Right kidney (tissue), 1 donor: ENCODE measurements around the gene DCUN1D2.
"Not testable (repeated sequence)": the region's sequence is repeated elsewhere in the genome, so short reads cannot be mapped to it uniquely, and the experiment has no call there.

ENCODE experiments used
- DNase-seq: peaks from one replicate; pipeline ENCODE4 v3.0.0-alpha.2; 2016

DCUN1D2 gene

GRCh38 chr13:113445791-113446487 lies 44.6 kb downstream of the DCUN1D2 start:
- no peak for DNase-seq

GRCh38 chr13:113443991-113444390 lies 46.5 kb downstream of the DCUN1D2 start:
- no peak for DNase-seq

- DNase-seq, result no peak
Observed at GRCh38 chr13:113442985-113443362, 47.5 kb downstream of the DCUN1D2 start.

- DNase-seq, result no peak
Observed at GRCh38 chr13:113442354-113442984, 48.0 kb downstream of the DCUN1D2 start.

GRCh38 chr13:113441661-113442060 lies 48.9 kb downstream of the DCUN1D2 start:
- DNase-seq, result no peak

- DNase-seq, result no peak
Observed at GRCh38 chr13:113437408-113438010, 53.0 kb downstream of the DCUN1D2 start.

GRCh38 chr13:113436866-113437265 lies 53.6 kb downstream of the DCUN1D2 start:
- DNase-seq, result not testable (repeated sequence)

- not testable (repeated sequence) for DNase-seq
Observed at GRCh38 chr13:113435907-113436306, 54.6 kb downstream of the DCUN1D2 start.

- no peak for DNase-seq
Observed at GRCh38 chr13:113433391-113433916, 57.1 kb downstream of the DCUN1D2 start.

GRCh38 chr13:113432506-113433270 lies 57.8 kb downstream of the DCUN1D2 start:
- DNase-seq, result no peak

- no peak for DNase-seq
Observed at GRCh38 chr13:113431171-113431570, 59.3 kb downstream of the DCUN1D2 start.

GRCh38 chr13:113430378-113431110 lies 60.0 kb downstream of the DCUN1D2 start:
- no peak for DNase-seq

- DNase-seq, result no peak
Observed at GRCh38 chr13:113429608-113429985, 60.9 kb downstream of the DCUN1D2 start.

- DNase-seq, result no peak
Observed at GRCh38 chr13:113428871-113429607, 61.5 kb downstream of the DCUN1D2 start.

- no peak for DNase-seq
Observed at GRCh38 chr13:113428469-113428865, 62.0 kb downstream of the DCUN1D2 start.

GRCh38 chr13:113427562-113428468 lies 62.7 kb downstream of the DCUN1D2 start:
- DNase-seq, result no peak

GRCh38 chr13:113426591-113426986 lies 63.9 kb downstream of the DCUN1D2 start:
- DNase-seq, result no peak

- no peak for DNase-seq
Observed at GRCh38 chr13:113425941-113426590, 64.4 kb downstream of the DCUN1D2 start.

GRCh38 chr13:113423520-113424163 lies 66.9 kb downstream of the DCUN1D2 start:
- no peak for DNase-seq
